Upper lobe of left lung (tissue), 6 donors: Measurements from ENCODE around the gene CABLES1. TPM values are rescaled to one million over a fixed set of nuclear protein-coding genes. Genes with fewer than 3 reads are reported as not detected.
"Not testable (repeated sequence)": the region's sequence is repeated elsewhere in the genome, so short reads cannot be mapped to it uniquely, and the experiment has no call there.

Source experiments
- ATAC-seq, 2 donors: fragments of 200-7000 bp; cut with Tn5 transposase; one replicate each; pipeline ENCODE4 v1.9.1; 2022; ENCODE audit warnings: mild to moderate bottlenecking in 2 of 2, moderate library complexity in 2 of 2; ENCODE audit not compliant: low FRiP score in 2 of 2
- DNase-seq, 2 donors: peaks; one replicate each; pipeline ENCODE4 v3.0.0-alpha.2; 2019 to 2020
- H3K27ac ChIP-seq, 4 donors: fragments of 200-600 bp; sonication (generic); one replicate each; pipeline ENCODE4 v1.5.1; 2016 to 2019
- H3K27me3 ChIP-seq, 4 donors: fragments of 200-600 bp; sonication (generic); one replicate each; pipeline ENCODE4 v1.5.1; 2017 to 2019
- H3K36me3 ChIP-seq, 4 donors: fragments of 200-600 bp; sonication (generic); one replicate each; pipeline ENCODE4 v1.5.1; 2016 to 2019
- H3K4me1 ChIP-seq, 4 donors: fragments of 200-600 bp; sonication (generic); one replicate each; pipeline ENCODE4 v1.5.1; 2018 to 2019
- H3K4me3 ChIP-seq, 4 donors: fragments of 200-600 bp; sonication (generic); one replicate each; pipeline ENCODE4 v1.5.1; 2017 to 2019; ENCODE audit warnings: mild to moderate bottlenecking in 2 of 4, moderate library complexity in 1 of 4
- H3K9me3 ChIP-seq, 4 donors: fragments of 200-600 bp; sonication (generic); one replicate each; pipeline ENCODE4 v1.5.1; 2018 to 2019
- CTCF ChIP-seq, 6 experiments: fragments of 450-650 bp in 4 of 6; fragments of 200-600 bp in 2 of 6; sonication (generic) in 2 of 6; IDR thresholded peaks; one replicate each; pipeline ENCODE4 v1.5.1; 2016 to 2019; ENCODE audit warnings: antibody characterized with exemption in 6 of 6
- EP300 ChIP-seq, 4 donors: sonication (generic); formaldehyde crosslinking; IDR thresholded peaks; one replicate each; pipeline ENCODE4 v1.5.1; 2017; ENCODE audit warnings: antibody characterized with exemption in 4 of 4, control low read depth in 2 of 4
- POLR2A ChIP-seq, 4 donors: fragments of 450-650 bp; IDR thresholded peaks; one replicate each; pipeline ENCODE4 v1.5.1; 2016 to 2017; ENCODE audit warnings: antibody characterized with exemption in 4 of 4, mild to moderate bottlenecking in 2 of 4
- POLR2AphosphoS5 ChIP-seq, 2 donors: sonication (generic); formaldehyde crosslinking; IDR thresholded peaks; one replicate each; pipeline ENCODE4 v1.5.1; 2017; ENCODE audit warnings: antibody characterized with exemption in 2 of 2
- WGBS, 2 donors: methylation state at CpG; one replicate each; pipeline ENCODE4 v1.1.5; 2017 to 2018; 5-methylcytosine and 5-hydroxymethylcytosine counted together
- total RNA-seq, 6 donors: library from RNA; depleted of rRNA in 4 of 6; stranded (reverse); fragments of >200 nt in 4 of 6; gene quantifications; one replicate each; pipeline versions ENCODE4 v1.1.0 to v1.2.1, GENCODE V29; 2016 to 2021
- donor health status: DM: no; HTN: no; CAD: no; lungs with moderate emphysema.
- donor health status: DM: no; HTN: yes; CAD: no; lungs with severe emphysema.

CABLES1 gene
- total RNA-seq, 6 donors from 2014 or later: 24.6 to 63.9 (median 40.9) TPM

DNA sequence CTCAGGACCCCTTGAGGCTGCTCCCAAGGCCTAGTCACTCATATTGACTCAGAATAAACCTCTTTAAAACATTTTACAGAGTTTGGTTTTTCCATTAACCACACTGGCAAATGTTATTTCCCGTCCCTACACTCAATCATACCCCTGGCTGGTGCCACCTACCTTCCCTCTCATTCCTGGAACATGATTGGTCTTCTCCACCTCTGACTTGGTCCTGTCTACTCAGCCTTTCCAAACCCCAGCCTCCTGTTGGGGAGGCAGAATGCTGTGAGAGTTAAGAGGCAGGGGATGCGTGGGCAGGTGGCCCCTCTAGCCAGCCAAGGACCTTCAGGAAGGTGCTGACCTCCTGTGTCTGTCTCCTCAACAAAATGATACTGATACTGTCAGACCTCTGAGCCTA, 149.3 kb downstream of the CABLES1 start:
- H3K36me3 ChIP-seq: no peaks in the 10 kb centered on the region
- H3K27ac ChIP-seq: no peak overlapping the region
- TF ChIP-seq POLR2AphosphoS5 (IDR thresholded peaks at IDR 0.05) (no peak), EP300 (IDR thresholded peaks at IDR 0.05) (no peak), POLR2A (IDR thresholded peaks at IDR 0.05) (no peak), CTCF (IDR thresholded peaks at IDR 0.05) (no peak)
- H3K27me3 ChIP-seq: no peaks in the 10 kb centered on the region
- H3K4me3 ChIP-seq: no peak overlapping the region
- no peaks in the 10 kb centered on the region for H3K9me3 ChIP-seq
- WGBS, 2 donors: 94 to 100% methylated on average over 2 of the region's 2 CpGs
- DNase-seq: no peak
- ATAC-seq: no peak
- H3K4me1 ChIP-seq: peaks cover 4 to 23% (median 17%) of the 10 kb centered on the region in 4 donors

DNA sequence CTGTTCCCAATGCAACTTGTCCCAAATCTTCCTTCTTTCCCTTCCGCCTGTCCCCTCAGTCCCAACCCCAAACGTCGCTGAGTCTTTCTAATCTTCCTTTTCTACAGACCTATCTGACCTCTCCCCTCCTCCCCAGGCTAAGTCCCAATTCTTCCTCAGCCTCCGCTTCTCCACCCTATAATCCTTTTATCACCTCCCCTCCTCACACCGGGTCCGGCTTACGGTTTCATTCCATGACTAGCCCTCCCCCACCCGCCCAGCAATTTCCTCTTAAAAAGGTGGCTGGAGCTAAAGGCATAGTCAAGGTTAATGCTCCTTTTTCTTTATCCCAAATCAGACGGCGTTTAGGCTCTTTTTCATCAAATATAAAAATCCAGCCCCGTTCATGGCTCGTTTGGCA, 150.3 kb downstream of the CABLES1 start:
- 92 to 93% methylated on average over 12 of the region's 12 CpGs for WGBS, 2 donors
- H3K36me3 ChIP-seq, H3K4me3 ChIP-seq, H3K9me3 ChIP-seq, H3K27ac ChIP-seq, H3K27me3 ChIP-seq, DNase-seq, ATAC-seq: not testable (repeated sequence)
- H3K4me1 ChIP-seq: peaks cover 0 to 15% (median 11%) of the 10 kb centered on the region in 4 donors

DNA sequence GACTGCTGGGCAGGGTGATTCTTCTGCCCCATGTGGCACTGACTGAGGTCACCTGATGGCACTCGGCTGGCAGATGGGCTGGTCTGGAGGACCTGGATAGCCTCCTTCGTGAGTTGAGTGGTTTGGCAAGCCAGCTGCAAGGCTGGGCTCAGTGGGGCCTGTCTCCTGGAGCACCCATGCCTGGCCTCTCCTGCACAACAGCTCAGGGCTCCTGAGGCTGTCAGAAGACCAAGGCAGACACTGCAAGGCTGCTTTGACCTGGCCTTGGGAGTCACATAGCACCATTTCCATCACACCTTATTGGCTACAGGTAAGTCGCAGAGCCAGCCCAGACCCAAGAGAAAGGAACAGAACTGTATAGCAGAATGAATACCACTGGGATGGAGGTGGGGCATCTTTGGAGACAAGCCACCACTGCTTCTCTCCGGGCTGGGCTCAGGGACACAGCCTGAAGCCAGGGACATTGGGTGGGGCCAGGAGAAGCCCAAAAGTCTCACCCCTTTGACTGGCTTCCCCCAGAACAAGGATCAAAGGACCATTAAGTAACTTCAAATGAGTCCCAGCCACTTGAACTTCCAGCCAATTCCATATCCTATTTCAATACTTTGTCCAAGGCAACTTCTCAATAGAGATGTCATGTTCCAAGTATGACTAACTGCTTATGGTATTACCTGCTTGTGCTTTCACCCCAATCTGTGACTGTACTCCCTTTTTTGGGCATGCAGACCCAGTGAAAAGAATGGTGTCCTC, 156.3 kb downstream of the CABLES1 start:
- WGBS, 2 donors: 66 to 79% methylated on average over 2 to 4 of the region's 4 CpGs
- ATAC-seq (peak; percentile 51), DNase-seq (no peak)
- TF ChIP-seq CTCF (IDR thresholded peaks at IDR 0.05) (no peak), EP300 (IDR thresholded peaks at IDR 0.05) (no peak), POLR2A (IDR thresholded peaks at IDR 0.05) (no peak), POLR2AphosphoS5 (IDR thresholded peaks at IDR 0.05) (no peak)
- no peak overlapping the region for H3K4me3 ChIP-seq
- H3K4me1 ChIP-seq: peaks cover 0 to 9% (median 0%) of the 10 kb centered on the region in 4 donors
- no peaks in the 10 kb centered on the region for H3K36me3 ChIP-seq
- H3K27ac ChIP-seq: no peak overlapping the region
- H3K27me3 ChIP-seq: no peaks in the 10 kb centered on the region
- no peaks in the 10 kb centered on the region for H3K9me3 ChIP-seq

DNA sequence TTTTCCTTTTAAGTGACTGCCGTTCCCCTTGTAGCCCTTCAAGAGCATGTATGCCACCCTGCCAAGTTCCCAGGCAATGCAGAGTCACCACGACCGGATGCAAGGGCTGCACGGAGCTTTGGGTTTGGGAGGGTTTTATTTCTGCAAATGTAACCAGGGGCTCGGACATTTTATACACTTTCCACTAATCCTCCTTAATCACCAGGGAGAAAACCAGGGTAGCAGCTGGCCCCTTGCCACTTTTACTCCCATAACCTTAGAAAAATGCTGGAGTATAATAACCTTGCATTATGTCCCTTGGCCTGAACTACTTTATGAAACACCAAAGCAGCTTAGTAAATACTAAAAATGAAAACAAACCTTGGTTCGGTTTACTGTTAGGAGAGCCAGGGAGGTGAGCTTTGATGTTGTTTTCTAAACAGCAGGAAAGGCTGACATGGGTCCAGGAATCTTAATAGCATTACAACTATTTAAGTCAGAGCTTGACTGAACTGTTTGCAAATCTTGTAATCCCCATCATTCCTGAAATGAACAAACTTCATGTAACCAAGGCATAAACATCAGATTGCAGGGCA, 165.0 kb downstream of the CABLES1 start:
- peaks cover 0 to 11% (median 6%) of the 10 kb centered on the region in 4 donors for H3K4me1 ChIP-seq
- 56 to 64% methylated on average over 6 of the region's 6 CpGs for WGBS, 2 donors
- no peaks in the 10 kb centered on the region for H3K9me3 ChIP-seq
- no peak overlapping the region for H3K4me3 ChIP-seq
- DNase-seq: no peak
- no peak for TF ChIP-seq POLR2AphosphoS5 (IDR thresholded peaks at IDR 0.05)
- TF ChIP-seq POLR2A (IDR thresholded peaks at IDR 0.05): no peak
- peaks cover 0 to 8% (median 2%) of the 10 kb centered on the region in 4 donors for H3K36me3 ChIP-seq
- no peaks in the 10 kb centered on the region for H3K27me3 ChIP-seq
- no peak for ATAC-seq
- H3K27ac ChIP-seq: no peak overlapping the region

DNA sequence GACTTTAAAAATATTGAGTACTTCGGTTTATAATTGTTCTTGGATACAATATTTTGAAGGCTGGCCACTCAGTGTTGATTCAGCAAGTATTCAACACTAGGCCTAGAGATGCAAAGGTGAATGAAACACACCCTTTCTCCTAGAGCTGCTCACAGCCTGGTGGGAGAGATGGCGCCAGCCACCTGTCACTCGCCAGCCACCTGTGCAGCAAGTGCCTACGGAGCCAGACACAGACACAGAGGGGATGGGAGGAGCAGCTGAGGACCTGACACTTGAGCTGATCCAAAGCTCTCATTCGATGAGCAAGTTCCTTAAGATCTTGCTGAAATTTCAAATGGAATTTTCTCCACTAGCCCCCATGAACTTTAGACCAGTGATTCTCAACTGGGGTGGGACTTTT, 166.7 kb downstream of the CABLES1 start:
- WGBS, 2 donors: 87 to 90% methylated on average over 5 of the region's 5 CpGs
- no peak for DNase-seq
- no peak overlapping the region for H3K4me3 ChIP-seq
- no peak for ATAC-seq
- H3K9me3 ChIP-seq: no peaks in the 10 kb centered on the region
- H3K27me3 ChIP-seq: no peaks in the 10 kb centered on the region
- H3K27ac ChIP-seq: no peak overlapping the region
- H3K36me3 ChIP-seq: peaks cover 0 to 7% (median 1%) of the 10 kb centered on the region in 4 donors
- no peak for TF ChIP-seq CTCF (IDR thresholded peaks at IDR 0.05)
- TF ChIP-seq POLR2AphosphoS5 (IDR thresholded peaks at IDR 0.05): no peak
- TF ChIP-seq POLR2A (IDR thresholded peaks at IDR 0.05): no peak
- TF ChIP-seq EP300 (IDR thresholded peaks at IDR 0.05): no peak
- peaks cover 0 to 11% (median 6%) of the 10 kb centered on the region in 4 donors for H3K4me1 ChIP-seq
